GM19372 (cell line): ENCODE results near the gene RYR2.

Experiments
- ATAC-seq: cut with Tn5 transposase; IDR thresholded peaks from one replicate; pipeline ENCODE4 v1.9.1; 2021; ENCODE audit warnings: mild to moderate bottlenecking, low read depth, moderate library complexity; ENCODE audit not compliant: unreplicated experiment

RYR2 gene

GRCh38 chr1:237868817-237869600 lies 827.0 kb downstream of the RYR2 start:
- no peak for ATAC-seq

- ATAC-seq = no peak
These were observed 831.7 kb downstream of the RYR2 start for GRCh38 chr1:237873487-237874211.

GRCh38 chr1:237875291-237875690 lies 833.3 kb downstream of the RYR2 start:
- no peak for ATAC-seq

- ATAC-seq = no peak
These were observed 835.6 kb downstream of the RYR2 start for GRCh38 chr1:237877631-237878030.

- no peak for ATAC-seq
These were observed 836.4 kb downstream of the RYR2 start for GRCh38 chr1:237878406-237878805.

- no peak for ATAC-seq
These were observed 837.2 kb downstream of the RYR2 start for GRCh38 chr1:237879195-237879594.
